IPS-20b (cell line): Measurements from ENCODE around the gene STAG2.
"Not testable (repeated sequence)": the region's sequence is repeated elsewhere in the genome, so short reads cannot be mapped to it uniquely, and the experiment has no call there.

ENCODE experiments used
- H3K27ac ChIP-seq: one replicate; pipeline ENCODE4 v1.5.1; 2013; ENCODE audit warnings: low read length
- H3K27me3 ChIP-seq: 2 replicates; pipeline ENCODE4 v1.6.1; 2013; ENCODE audit warnings: mild to moderate bottlenecking, low read length, inconsistent platforms; ENCODE audit not compliant: insufficient read depth
- H3K36me3 ChIP-seq: 2 replicates; pipeline ENCODE4 v1.6.1; 2013; ENCODE audit warnings: low read depth, mild to moderate bottlenecking, inconsistent platforms, low read length, moderate library complexity; ENCODE audit not compliant: insufficient read depth
- H3K4me1 ChIP-seq: 2 replicates; pipeline ENCODE4 v1.6.1; 2013; ENCODE audit warnings: mild to moderate bottlenecking, control low read depth, inconsistent platforms, low read length, moderate library complexity; ENCODE audit not compliant: insufficient read depth
- H3K4me3 ChIP-seq: 2 replicates; pipeline ENCODE4 v1.5.1; 2013; ENCODE audit warnings: mild to moderate bottlenecking, low read length, inconsistent platforms
- H3K9ac ChIP-seq: 2 replicates; pipeline ENCODE4 v1.6.1; 2013; ENCODE audit warnings: low read depth, mild to moderate bottlenecking, inconsistent platforms, low read length, moderate library complexity
- H3K9me3 ChIP-seq: 2 replicates; pipeline ENCODE4 v1.6.1; 2013; ENCODE audit warnings: mild to moderate bottlenecking, low read depth, low read length, inconsistent platforms; ENCODE audit not compliant: insufficient read depth

Gene STAG2

GRCh38 chrX:124084417-124084816 lies 122.9 kb downstream of the STAG2 start:
- H3K9me3 ChIP-seq, H3K27ac ChIP-seq, H3K9ac ChIP-seq, H3K27me3 ChIP-seq, H3K4me3 ChIP-seq, H3K4me1 ChIP-seq: not testable (repeated sequence)
- H3K36me3 ChIP-seq = peaks cover 89% of the 10 kb centered on the region

GRCh38 chrX:124085063-124085462 lies 123.6 kb downstream of the STAG2 start:
- H3K4me3 ChIP-seq = no peak overlapping the region
- H3K27ac ChIP-seq = no peak overlapping the region
- H3K9me3 ChIP-seq = no peaks in the 10 kb centered on the region
- peaks cover 89% of the 10 kb centered on the region for H3K36me3 ChIP-seq
- H3K4me1 ChIP-seq = no peaks in the 10 kb centered on the region
- H3K9ac ChIP-seq = no peak overlapping the region
- no peaks in the 10 kb centered on the region for H3K27me3 ChIP-seq

- Histone ChIP-seq H3K27me3 (no peaks in the 10 kb centered on the region), H3K4me1 (no peaks in the 10 kb centered on the region), H3K4me3 (no peak overlapping the region), H3K9me3 (no peaks in the 10 kb centered on the region), H3K27ac (no peak overlapping the region), H3K36me3 (peaks cover 89% of the 10 kb centered on the region), H3K9ac (no peak overlapping the region)
Observed at GRCh38 chrX:124086411-124086810, 124.9 kb downstream of the STAG2 start.

GRCh38 chrX:124087000-124087746 lies 125.7 kb downstream of the STAG2 start:
- Histone ChIP-seq H3K4me1 (no peaks in the 10 kb centered on the region), H3K9ac (no peak overlapping the region), H3K9me3 (no peaks in the 10 kb centered on the region), H3K27me3 (no peaks in the 10 kb centered on the region), H3K4me3 (no peak overlapping the region), H3K36me3 (peaks cover 89% of the 10 kb centered on the region), H3K27ac (no peak overlapping the region)

GRCh38 chrX:124093222-124093621 lies 131.7 kb downstream of the STAG2 start:
- Histone ChIP-seq H3K36me3 (peaks cover 86% of the 10 kb centered on the region), H3K27me3 (no peaks in the 10 kb centered on the region), H3K4me1 (no peaks in the 10 kb centered on the region), H3K4me3 (no peak overlapping the region), H3K9me3 (no peaks in the 10 kb centered on the region), H3K9ac (no peak overlapping the region), H3K27ac (no peak overlapping the region)

GRCh38 chrX:124097116-124097515 lies 135.6 kb downstream of the STAG2 start:
- Histone ChIP-seq H3K4me1 (no peaks in the 10 kb centered on the region), H3K27me3 (no peaks in the 10 kb centered on the region), H3K27ac (no peak overlapping the region), H3K9me3 (no peaks in the 10 kb centered on the region), H3K9ac (no peak overlapping the region), H3K36me3 (peaks cover 82% of the 10 kb centered on the region), H3K4me3 (no peak overlapping the region)

- Histone ChIP-seq H3K36me3 (peaks cover 73% of the 10 kb centered on the region), H3K4me1 (no peaks in the 10 kb centered on the region), H3K9ac (no peak overlapping the region), H3K27me3 (no peaks in the 10 kb centered on the region), H3K27ac (no peak overlapping the region), H3K4me3 (no peak overlapping the region), H3K9me3 (no peaks in the 10 kb centered on the region)
Observed at GRCh38 chrX:124098089-124098488, 136.6 kb downstream of the STAG2 start.

GRCh38 chrX:124103966-124104365 lies 142.5 kb downstream of the STAG2 start:
- Histone ChIP-seq H3K9ac (no peak overlapping the region), H3K4me3 (no peak overlapping the region), H3K27ac (no peak overlapping the region), H3K4me1 (no peaks in the 10 kb centered on the region), H3K27me3 (no peaks in the 10 kb centered on the region), H3K36me3 (peaks cover 27% of the 10 kb centered on the region), H3K9me3 (no peaks in the 10 kb centered on the region)

GRCh38 chrX:124104512-124104911 lies 143.0 kb downstream of the STAG2 start:
- not testable (repeated sequence) for H3K27ac ChIP-seq, H3K27me3 ChIP-seq, H3K9ac ChIP-seq, H3K4me3 ChIP-seq, H3K9me3 ChIP-seq, H3K4me1 ChIP-seq
- H3K36me3 ChIP-seq = peaks cover 21% of the 10 kb centered on the region

GRCh38 chrX:124113621-124114600 lies 152.4 kb downstream of the STAG2 start:
- Histone ChIP-seq H3K4me3 (no peak overlapping the region; the same call in 1 of the 2 replicates), H3K27me3 (no peaks in the 10 kb centered on the region), H3K36me3 (no peaks in the 10 kb centered on the region), H3K27ac (no peak overlapping the region), H3K9ac (no peak overlapping the region), H3K9me3 (no peaks in the 10 kb centered on the region), H3K4me1 (peaks cover 8% of the 10 kb centered on the region; the same call in 1 of the 2 replicates)

GRCh38 chrX:124117325-124117724 lies 155.8 kb downstream of the STAG2 start:
- no peak overlapping the region for H3K9ac ChIP-seq
- no peak overlapping the region for H3K4me3 ChIP-seq
- no peak overlapping the region for H3K27ac ChIP-seq
- H3K27me3 ChIP-seq = no peaks in the 10 kb centered on the region
- H3K36me3 ChIP-seq = no peaks in the 10 kb centered on the region
- no peaks in the 10 kb centered on the region for H3K9me3 ChIP-seq
- H3K4me1 ChIP-seq = peaks cover 8% of the 10 kb centered on the region; the same call in 1 of the 2 replicates

GRCh38 chrX:124125471-124125870 lies 164.0 kb downstream of the STAG2 start:
- Histone ChIP-seq H3K9ac (no peak overlapping the region), H3K36me3 (no peaks in the 10 kb centered on the region), H3K4me1 (no peaks in the 10 kb centered on the region), H3K9me3 (no peaks in the 10 kb centered on the region; the same call in 1 of the 2 replicates), H3K27me3 (no peaks in the 10 kb centered on the region), H3K4me3 (no peak overlapping the region), H3K27ac (no peak overlapping the region)
